ENCODE data around the gene SIX5. TPM values are rescaled to one million over a fixed set of nuclear protein-coding genes. Genes with fewer than 3 reads are reported as not detected.
A peak's percentile ranks its signal among the peaks of the same experiment; 100 is the strongest.

SIX5 gene
- total RNA-seq, 1 donor from 2014 or later = 34.2 TPM

DNA sequence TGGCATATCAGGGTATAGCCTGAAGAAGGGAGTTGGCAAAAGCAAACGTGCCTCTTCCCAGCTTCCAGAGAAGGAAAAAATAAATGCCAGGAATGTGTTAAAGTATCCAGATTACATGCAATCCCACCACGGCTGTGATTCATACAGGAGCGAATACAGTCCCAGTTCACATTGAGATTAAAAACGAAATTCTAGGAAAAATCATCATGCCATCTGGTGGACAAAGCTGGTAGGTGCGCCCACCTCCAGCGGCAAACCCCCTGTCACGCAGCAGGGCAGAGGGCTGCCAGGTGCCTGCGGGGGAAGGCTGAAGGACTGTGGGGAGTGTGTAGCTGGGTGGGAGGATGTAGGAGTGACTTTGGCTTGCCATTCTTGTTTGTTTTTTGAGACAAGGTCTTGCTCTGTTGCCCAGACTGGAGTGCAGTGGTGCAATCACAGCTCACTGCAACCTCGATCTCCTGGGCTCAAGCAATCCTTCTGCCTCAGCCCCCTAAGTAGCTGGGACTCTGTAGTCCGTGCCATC is 30.0 kb upstream of the SIX5 start:
- Mint-ChIP-seq H3K4me1 (ENCODE audit: unreplicated experiment) (peaks cover 11% of the 10 kb centered on the region), H3K9me3 (ENCODE audit: unreplicated experiment) (no peaks in the 10 kb centered on the region), H3K27ac (ENCODE audit: unreplicated experiment) (peak overlapping the region; percentile 57), H3K4me3 (ENCODE audit: unreplicated experiment) (no peak overlapping the region), H3K36me3 (ENCODE audit: unreplicated experiment) (no peaks in the 10 kb centered on the region), H3K27me3 (ENCODE audit: unreplicated experiment) (no peaks in the 10 kb centered on the region)
- TF ChIP-seq CTCF (IDR thresholded peaks at IDR 0.05) = peak; percentile 84
- peak; percentile 90 for DNase-seq (ENCODE audit: extremely low spot score, unreplicated experiment)

DNA sequence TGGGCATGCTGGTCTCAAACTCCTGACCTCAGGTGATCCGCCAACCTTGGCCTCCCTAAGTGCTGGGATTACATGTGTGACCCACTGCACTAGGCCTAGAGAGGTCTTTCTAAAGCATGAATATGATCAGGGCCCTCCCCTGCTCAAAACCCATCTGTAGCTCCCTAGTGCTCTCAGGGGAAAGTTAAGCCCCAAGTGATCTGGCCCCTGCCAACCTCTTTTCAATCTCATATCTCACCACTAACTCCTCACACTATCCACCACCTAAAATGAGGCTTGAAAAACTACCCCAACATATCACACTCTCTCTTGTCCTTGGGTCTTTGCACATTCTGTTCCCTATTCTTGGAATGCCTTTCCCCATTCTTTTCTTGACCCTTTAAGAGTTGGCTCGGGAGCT is 25.6 kb upstream of the SIX5 start:
- Mint-ChIP-seq H3K27ac (ENCODE audit: unreplicated experiment) (no peak overlapping the region), H3K4me3 (ENCODE audit: unreplicated experiment) (no peak overlapping the region), H3K4me1 (ENCODE audit: unreplicated experiment) (peaks cover 30% of the 10 kb centered on the region), H3K36me3 (ENCODE audit: unreplicated experiment) (no peaks in the 10 kb centered on the region), H3K9me3 (ENCODE audit: unreplicated experiment) (no peaks in the 10 kb centered on the region), H3K27me3 (ENCODE audit: unreplicated experiment) (no peaks in the 10 kb centered on the region)
- no peak for TF ChIP-seq CTCF (IDR thresholded peaks at IDR 0.05)
- no peak for DNase-seq (ENCODE audit: extremely low spot score, unreplicated experiment)

- DNase-seq (ENCODE audit: extremely low spot score, unreplicated experiment) = no peak
- H3K27ac Mint-ChIP-seq (ENCODE audit: unreplicated experiment) = peak overlapping the region; percentile 63
- peaks cover 26% of the 10 kb centered on the region for H3K4me1 Mint-ChIP-seq (ENCODE audit: unreplicated experiment)
- H3K36me3 Mint-ChIP-seq (ENCODE audit: unreplicated experiment) = peaks cover 6% of the 10 kb centered on the region
- TF ChIP-seq CTCF (IDR thresholded peaks at IDR 0.05) = no peak
- H3K27me3 Mint-ChIP-seq (ENCODE audit: unreplicated experiment) = no peaks in the 10 kb centered on the region
- no peaks in the 10 kb centered on the region for H3K9me3 Mint-ChIP-seq (ENCODE audit: unreplicated experiment)
- no peak overlapping the region for H3K4me3 Mint-ChIP-seq (ENCODE audit: unreplicated experiment)
These were observed 24.8 kb upstream of the SIX5 start for GRCh38 chr19:45793876-45794275.

- peaks cover 7% of the 10 kb centered on the region for H3K36me3 Mint-ChIP-seq (ENCODE audit: unreplicated experiment)
- peak overlapping the region; percentile 33 for H3K4me3 Mint-ChIP-seq (ENCODE audit: unreplicated experiment)
- H3K4me1 Mint-ChIP-seq (ENCODE audit: unreplicated experiment) = peaks cover 22% of the 10 kb centered on the region
- peak overlapping the region; percentile 90 for H3K27ac Mint-ChIP-seq (ENCODE audit: unreplicated experiment)
- H3K27me3 Mint-ChIP-seq (ENCODE audit: unreplicated experiment) = no peaks in the 10 kb centered on the region
- no peaks in the 10 kb centered on the region for H3K9me3 Mint-ChIP-seq (ENCODE audit: unreplicated experiment)
- no peak for DNase-seq (ENCODE audit: extremely low spot score, unreplicated experiment)
- TF ChIP-seq CTCF (IDR thresholded peaks at IDR 0.05) = no peak
These were observed 24.1 kb upstream of the SIX5 start for GRCh38 chr19:45793178-45793564.

- Mint-ChIP-seq H3K4me1 (ENCODE audit: unreplicated experiment) (peaks cover 20% of the 10 kb centered on the region), H3K4me3 (ENCODE audit: unreplicated experiment) (peak within 1 kb of the TSS; percentile 91), H3K27me3 (ENCODE audit: unreplicated experiment) (no peaks in the 10 kb centered on the region), H3K36me3 (ENCODE audit: unreplicated experiment) (peaks cover 10% of the 10 kb centered on the region), H3K27ac (ENCODE audit: unreplicated experiment) (peak within 1 kb of the TSS; percentile 90), H3K9me3 (ENCODE audit: unreplicated experiment) (no peaks in the 10 kb centered on the region)
- TF ChIP-seq CTCF (IDR thresholded peaks at IDR 0.05) = no peak
- DNase-seq (ENCODE audit: extremely low spot score, unreplicated experiment) = peak; percentile 100
These were observed 23.6 kb upstream of the SIX5 start, which contains the start of gene DMWD for GRCh38 chr19:45792470-45793177. DMWD (minus strand) TSS chr19:45792845; CDS start chr19:45792756, 89 bp downstream.

All from osteocyte (in vitro differentiated cells).